Right lobe of liver (tissue), 4 donors: ENCODE data around the gene GALNT12.

Experiments used
- POLR2A ChIP-seq: fragments of 450-650 bp; IDR thresholded peaks from one replicate; pipeline ENCODE4 v1.6.1; 2017; ENCODE audit warnings: antibody characterized with exemption, mild to moderate bottlenecking
- TF ChIP-seq, protein P1 (sequence below), 4 donors: fragments of 200-600 bp in 3 of 4; fragments of 450-650 bp in 1 of 4; IDR thresholded peaks; one replicate each; pipeline versions ENCODE4 v1.5.1 to v1.8.0; 2016 to 2022; ENCODE audit warnings: antibody characterized with exemption in 4 of 4, mild to moderate bottlenecking in 2 of 4
- donor health status: DM: no; HTN: no; CAD: no.
- donor health status: DM: no; HTN: no; CAD: no.
- donor health status: DM: no; HTN: yes; CAD: no.

- TF ChIP-seq POLR2A: no peak
- TF ChIP-seq, protein P1, sequence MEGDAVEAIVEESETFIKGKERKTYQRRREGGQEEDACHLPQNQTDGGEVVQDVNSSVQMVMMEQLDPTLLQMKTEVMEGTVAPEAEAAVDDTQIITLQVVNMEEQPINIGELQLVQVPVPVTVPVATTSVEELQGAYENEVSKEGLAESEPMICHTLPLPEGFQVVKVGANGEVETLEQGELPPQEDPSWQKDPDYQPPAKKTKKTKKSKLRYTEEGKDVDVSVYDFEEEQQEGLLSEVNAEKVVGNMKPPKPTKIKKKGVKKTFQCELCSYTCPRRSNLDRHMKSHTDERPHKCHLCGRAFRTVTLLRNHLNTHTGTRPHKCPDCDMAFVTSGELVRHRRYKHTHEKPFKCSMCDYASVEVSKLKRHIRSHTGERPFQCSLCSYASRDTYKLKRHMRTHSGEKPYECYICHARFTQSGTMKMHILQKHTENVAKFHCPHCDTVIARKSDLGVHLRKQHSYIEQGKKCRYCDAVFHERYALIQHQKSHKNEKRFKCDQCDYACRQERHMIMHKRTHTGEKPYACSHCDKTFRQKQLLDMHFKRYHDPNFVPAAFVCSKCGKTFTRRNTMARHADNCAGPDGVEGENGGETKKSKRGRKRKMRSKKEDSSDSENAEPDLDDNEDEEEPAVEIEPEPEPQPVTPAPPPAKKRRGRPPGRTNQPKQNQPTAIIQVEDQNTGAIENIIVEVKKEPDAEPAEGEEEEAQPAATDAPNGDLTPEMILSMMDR (IDR thresholded peaks at IDR 0.05): no peak
These were observed 17.2 kb upstream of the GALNT12 start for GRCh38 chr9:98790134-98790841.
